HepG2 (cell line): ENCODE data around the gene CEBPA. TPM values are rescaled to one million over a fixed set of nuclear protein-coding genes. Genes with fewer than 3 reads are reported as not detected.

ENCODE experiments used
- BCL6 ChIP-seq: IDR thresholded peaks from 2 replicates; pipeline ENCODE4 v1.6.1; 2016; ENCODE audit warnings: missing genetic modification reagents, missing compliant biosample characterization
- NFYB ChIP-seq: sonication (generic); formaldehyde crosslinking; IDR thresholded peaks from 2 replicates; pipeline ENCODE4 v1.4.0; 2020; ENCODE audit warnings: missing genetic modification reagents
- NR2C2 ChIP-seq: sonication (generic); formaldehyde crosslinking; IDR thresholded peaks from 2 replicates; pipeline ENCODE4 v1.4.0; 2020; ENCODE audit warnings: missing genetic modification reagents, mild to moderate bottlenecking, moderate library complexity, borderline replicate concordance
- POLR2G ChIP-seq: fragments of 200-400 bp; formaldehyde crosslinking; IDR thresholded peaks from 2 replicates; pipeline ENCODE4 v1.6.1; 2018; ENCODE audit warnings: mild to moderate bottlenecking, low read depth, low read length, moderate library complexity
- SP2 ChIP-seq: sonication (generic); formaldehyde crosslinking; IDR thresholded peaks from 2 replicates; pipeline ENCODE4 v1.5.1; 2020; ENCODE audit warnings: mild to moderate bottlenecking, missing genetic modification reagents
- TARDBP ChIP-seq: sonication (generic); formaldehyde crosslinking; IDR thresholded peaks from 2 replicates; pipeline ENCODE4 v1.8.0; 2022; ENCODE audit warnings: mild to moderate bottlenecking, missing genetic modification reagents
- TBX3 ChIP-seq: fragments of 450-650 bp; IDR thresholded peaks from 2 replicates; pipeline ENCODE4 v1.6.1; 2017; ENCODE audit warnings: antibody characterized with exemption, mild to moderate bottlenecking, inconsistent platforms, borderline replicate concordance
- THAP11 ChIP-seq: IDR thresholded peaks from 2 replicates; pipeline ENCODE4 v1.6.1; 2016; ENCODE audit warnings: missing biosample characterization, missing genetic modification reagents
- ZFX ChIP-seq: sonication (generic); formaldehyde crosslinking; IDR thresholded peaks from 2 replicates; pipeline ENCODE4 v1.4.0; 2020; ENCODE audit warnings: mild to moderate bottlenecking, low read depth, missing genetic modification reagents, moderate library complexity
- ZNF263 ChIP-seq: sonication (generic); formaldehyde crosslinking; IDR thresholded peaks from 2 replicates; pipeline ENCODE4 v1.4.0; 2020; ENCODE audit warnings: missing genetic modification reagents
- polyA plus RNA-seq, 8 experiments: library from polyadenylated mRNA; depleted of rRNA in 3 of 8; stranded (reverse) in 7 of 8; unstranded in 1 of 8; fragments of >200 nt; fragmentation: Illumina TruSeq in 4 of 8; extraction: Trizol in 4 of 8; gene quantifications; 2 replicates each; pipeline versions ENCODE4 v1.2.1 to v1.2.3, GENCODE V29; 2011 to 2016; ENCODE audit warnings: low read depth in 4 of 8, missing spikeins in 1 of 8, mixed read lengths in 1 of 8; ENCODE audit not compliant: insufficient read depth in 1 of 8
- total RNA-seq, 5 experiments: library from RNA; depleted of rRNA; stranded (reverse); fragments of >200 nt; fragmentation: Illumina TruSeq; extraction: Trizol; gene quantifications; 2 replicates each; pipeline ENCODE4 v1.2.3, GENCODE V29; 2016; ENCODE audit warnings: low read depth in 1 of 5
- TF ChIP-seq, protein P1 (sequence below): sonication (generic); formaldehyde crosslinking; IDR thresholded peaks from 2 replicates; pipeline ENCODE4 v1.5.0; 2020; ENCODE audit warnings: mild to moderate bottlenecking, missing genetic modification reagents, borderline replicate concordance

CEBPA gene
- total and polyA plus RNA-seq, 2 of the 13 experiments (the other 11 are each of a cell fraction or from before 2014, with no cell fraction given), result 24.8 to 103 TPM

- TF ChIP-seq NFYB (CRISPR knock-in tag), result no peak
- TF ChIP-seq TBX3, result no peak
- no peak for TF ChIP-seq SP2 (CRISPR knock-in tag)
- no peak for TF ChIP-seq THAP11 (CRISPR knock-in tag)
- TF ChIP-seq ZFX (CRISPR knock-in tag), result peak; percentile 37
- 0 out of 2 replicates have a peak, but pooled peaks have one; percentile 31 for TF ChIP-seq TARDBP (CRISPR knock-in tag)
- TF ChIP-seq NR2C2 (CRISPR knock-in tag), result peak; percentile 34; the same call in 1 of the 2 replicates
- peak; percentile 91 for TF ChIP-seq ZNF263 (CRISPR knock-in tag)
- no peak for TF ChIP-seq BCL6 (CRISPR knock-in tag)
- TF ChIP-seq, protein P1, sequence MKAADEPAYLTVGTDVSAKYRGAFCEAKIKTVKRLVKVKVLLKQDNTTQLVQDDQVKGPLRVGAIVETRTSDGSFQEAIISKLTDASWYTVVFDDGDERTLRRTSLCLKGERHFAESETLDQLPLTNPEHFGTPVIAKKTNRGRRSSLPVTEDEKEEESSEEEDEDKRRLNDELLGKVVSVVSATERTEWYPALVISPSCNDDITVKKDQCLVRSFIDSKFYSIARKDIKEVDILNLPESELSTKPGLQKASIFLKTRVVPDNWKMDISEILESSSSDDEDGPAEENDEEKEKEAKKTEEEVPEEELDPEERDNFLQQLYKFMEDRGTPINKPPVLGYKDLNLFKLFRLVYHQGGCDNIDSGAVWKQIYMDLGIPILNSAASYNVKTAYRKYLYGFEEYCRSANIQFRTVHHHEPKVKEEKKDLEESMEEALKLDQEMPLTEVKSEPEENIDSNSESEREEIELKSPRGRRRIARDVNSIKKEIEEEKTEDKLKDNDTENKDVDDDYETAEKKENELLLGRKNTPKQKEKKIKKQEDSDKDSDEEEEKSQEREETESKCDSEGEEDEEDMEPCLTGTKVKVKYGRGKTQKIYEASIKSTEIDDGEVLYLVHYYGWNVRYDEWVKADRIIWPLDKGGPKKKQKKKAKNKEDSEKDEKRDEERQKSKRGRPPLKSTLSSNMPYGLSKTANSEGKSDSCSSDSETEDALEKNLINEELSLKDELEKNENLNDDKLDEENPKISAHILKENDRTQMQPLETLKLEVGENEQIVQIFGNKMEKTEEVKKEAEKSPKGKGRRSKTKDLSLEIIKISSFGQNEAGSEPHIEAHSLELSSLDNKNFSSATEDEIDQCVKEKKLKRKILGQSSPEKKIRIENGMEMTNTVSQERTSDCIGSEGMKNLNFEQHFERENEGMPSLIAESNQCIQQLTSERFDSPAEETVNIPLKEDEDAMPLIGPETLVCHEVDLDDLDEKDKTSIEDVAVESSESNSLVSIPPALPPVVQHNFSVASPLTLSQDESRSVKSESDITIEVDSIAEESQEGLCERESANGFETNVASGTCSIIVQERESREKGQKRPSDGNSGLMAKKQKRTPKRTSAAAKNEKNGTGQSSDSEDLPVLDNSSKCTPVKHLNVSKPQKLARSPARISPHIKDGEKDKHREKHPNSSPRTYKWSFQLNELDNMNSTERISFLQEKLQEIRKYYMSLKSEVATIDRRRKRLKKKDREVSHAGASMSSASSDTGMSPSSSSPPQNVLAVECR (CRISPR knock-in tag), result peak; percentile 38; the same call in 1 of the 2 replicates
- peak; percentile 29 for TF ChIP-seq POLR2G
Observed at GRCh38 chr19:33298146-33298911, 4.0 kb downstream of the CEBPA start (continued).
